ENCODE data around the gene B4GALNT2.
A peak's percentile ranks its signal among the peaks of the same experiment; 100 is the strongest.

The B4GALNT2 gene

DNA sequence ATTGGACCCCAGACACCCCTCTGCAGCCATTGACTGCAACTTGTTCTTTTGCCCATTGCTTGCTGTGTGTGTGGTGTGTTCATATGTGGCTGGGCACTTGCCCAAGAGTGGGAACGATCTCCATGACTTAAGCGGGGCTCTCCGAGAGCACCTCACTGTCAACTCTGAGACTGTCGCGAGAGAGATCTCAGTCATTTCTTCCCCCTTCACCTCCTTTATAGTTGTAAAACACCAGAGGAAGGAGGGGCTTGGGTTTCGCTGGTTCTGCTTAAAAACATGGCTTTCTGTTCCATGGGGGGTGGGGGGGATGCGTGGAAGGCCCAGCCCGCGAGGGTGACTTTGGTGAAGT is 90.6 kb downstream of the B4GALNT2 start:
- Mint-ChIP-seq H3K27me3 (peaks cover 17% of the 10 kb centered on the region), H3K27ac (no peak overlapping the region), H3K4me1 (ENCODE audit: low read depth) (peaks cover 43% of the 10 kb centered on the region), H3K4me3 (no peak overlapping the region), H3K9me3 (no peaks in the 10 kb centered on the region), H3K36me3 (ENCODE audit: low read depth) (peaks cover 36% of the 10 kb centered on the region)
- no peak for DNase-seq

DNA sequence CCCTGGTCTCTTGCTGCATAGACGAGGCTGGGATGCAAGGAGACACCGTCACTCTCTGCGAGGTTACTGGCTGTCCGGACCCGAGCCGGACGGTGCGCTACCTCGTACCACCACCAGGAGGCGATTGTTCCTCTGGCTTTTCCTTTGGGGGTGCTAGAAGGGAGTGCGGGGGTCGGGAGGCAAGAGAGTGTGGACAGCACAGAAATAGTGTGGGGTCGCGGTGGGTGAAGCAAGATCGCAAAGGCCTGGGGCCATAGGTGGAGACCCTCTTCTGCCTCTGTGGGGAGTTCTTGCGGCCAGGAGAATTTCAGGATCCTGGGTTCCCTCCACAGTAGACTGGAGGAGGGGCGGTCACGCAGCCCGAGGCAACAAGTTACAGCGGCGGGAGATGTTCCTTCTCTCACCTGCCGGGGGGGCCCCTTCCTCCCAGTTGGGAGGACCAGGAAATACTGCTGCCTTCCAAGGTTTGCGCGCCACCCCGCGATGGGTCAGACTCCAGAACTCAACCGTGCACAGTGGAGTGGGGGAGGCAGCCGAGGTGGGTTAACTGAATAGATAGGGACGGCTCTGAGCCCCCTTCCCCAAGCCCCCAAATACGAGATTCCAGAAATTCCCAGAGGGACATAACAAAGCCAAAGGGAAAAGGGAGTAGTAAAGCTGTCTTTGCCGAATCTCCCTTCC is 91.1 kb downstream of the B4GALNT2 start:
- peaks cover 17% of the 10 kb centered on the region for H3K27me3 Mint-ChIP-seq
- peak overlapping the region; percentile 4 for H3K27ac Mint-ChIP-seq
- peak overlapping the region; percentile 60 for H3K4me3 Mint-ChIP-seq
- peaks cover 32% of the 10 kb centered on the region for H3K36me3 Mint-ChIP-seq (ENCODE audit: low read depth)
- peak; percentile 86 for DNase-seq
- no peaks in the 10 kb centered on the region for H3K9me3 Mint-ChIP-seq
- H3K4me1 Mint-ChIP-seq (ENCODE audit: low read depth), result peaks cover 39% of the 10 kb centered on the region

DNA sequence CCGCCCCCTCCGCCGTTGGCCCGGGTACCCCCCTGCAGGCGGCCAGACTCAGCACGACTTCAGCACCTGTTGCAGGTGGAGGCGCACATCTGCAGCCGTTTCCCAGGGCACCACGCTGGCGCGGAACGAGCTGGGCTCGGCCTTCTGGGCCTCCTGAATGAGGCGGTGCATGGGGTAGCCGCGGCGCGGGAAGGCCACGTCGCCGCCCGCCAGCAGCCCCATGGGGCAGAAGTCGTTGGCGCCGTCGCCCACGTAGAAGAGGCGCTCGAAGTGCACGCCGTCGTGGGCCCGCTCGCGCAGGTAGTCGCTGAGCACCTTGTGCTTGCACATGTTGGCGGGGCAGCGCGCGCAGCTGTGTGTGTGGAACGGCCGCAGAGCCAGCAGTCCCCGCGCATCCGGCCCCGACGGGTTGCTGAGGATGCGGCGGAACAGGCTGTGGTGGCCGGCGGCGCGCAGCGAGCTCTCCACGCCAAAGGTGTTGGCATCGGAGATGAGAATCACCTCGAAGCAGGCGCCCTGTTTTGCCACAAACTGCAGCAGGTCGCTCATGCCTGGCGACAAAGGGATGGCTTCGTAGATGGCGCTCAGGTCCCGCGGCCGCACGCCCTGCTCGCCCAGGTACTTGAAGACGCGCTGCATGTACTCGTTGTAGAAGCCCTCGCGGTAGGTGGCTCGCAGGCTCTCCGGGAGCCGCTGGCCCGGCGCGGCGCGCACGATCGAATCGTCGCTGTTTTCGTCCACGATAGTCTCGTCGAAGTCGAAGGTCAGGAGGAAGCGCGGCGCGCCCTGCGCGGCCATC is 91.8 kb downstream of the B4GALNT2 start:
- Mint-ChIP-seq H3K4me1 (ENCODE audit: low read depth) (peaks cover 32% of the 10 kb centered on the region), H3K9me3 (no peaks in the 10 kb centered on the region), H3K27ac (peak overlapping the region; percentile 67), H3K27me3 (peaks cover 24% of the 10 kb centered on the region), H3K4me3 (peak overlapping the region; percentile 60), H3K36me3 (ENCODE audit: low read depth) (peaks cover 24% of the 10 kb centered on the region)
- DNase-seq, result peak; percentile 73

DNA sequence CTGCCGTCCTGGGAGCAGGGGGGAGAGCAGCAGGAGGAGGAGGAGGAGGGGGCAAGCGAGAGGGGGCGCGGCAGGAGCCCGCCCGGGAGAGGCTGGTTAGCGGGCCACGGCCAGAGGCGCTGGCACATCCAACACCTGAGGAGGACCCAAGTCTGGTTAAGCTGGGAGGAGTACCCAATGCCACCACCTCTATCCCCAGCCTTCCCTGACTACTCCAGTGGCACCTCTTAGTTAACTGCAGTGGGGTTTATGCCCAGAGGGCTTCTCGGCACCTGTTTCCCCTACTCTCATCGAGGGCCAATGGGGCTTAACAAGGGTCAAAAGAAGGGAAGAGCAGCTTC is 92.4 kb downstream of the B4GALNT2 start:
- H3K27me3 Mint-ChIP-seq, result peaks cover 29% of the 10 kb centered on the region
- peak overlapping the region; percentile 18 for H3K4me3 Mint-ChIP-seq
- peak; percentile 50 for DNase-seq
- H3K9me3 Mint-ChIP-seq, result no peaks in the 10 kb centered on the region
- H3K27ac Mint-ChIP-seq, result peak overlapping the region; percentile 67
- H3K4me1 Mint-ChIP-seq (ENCODE audit: low read depth), result peaks cover 30% of the 10 kb centered on the region
- peaks cover 21% of the 10 kb centered on the region for H3K36me3 Mint-ChIP-seq (ENCODE audit: low read depth)

DNA sequence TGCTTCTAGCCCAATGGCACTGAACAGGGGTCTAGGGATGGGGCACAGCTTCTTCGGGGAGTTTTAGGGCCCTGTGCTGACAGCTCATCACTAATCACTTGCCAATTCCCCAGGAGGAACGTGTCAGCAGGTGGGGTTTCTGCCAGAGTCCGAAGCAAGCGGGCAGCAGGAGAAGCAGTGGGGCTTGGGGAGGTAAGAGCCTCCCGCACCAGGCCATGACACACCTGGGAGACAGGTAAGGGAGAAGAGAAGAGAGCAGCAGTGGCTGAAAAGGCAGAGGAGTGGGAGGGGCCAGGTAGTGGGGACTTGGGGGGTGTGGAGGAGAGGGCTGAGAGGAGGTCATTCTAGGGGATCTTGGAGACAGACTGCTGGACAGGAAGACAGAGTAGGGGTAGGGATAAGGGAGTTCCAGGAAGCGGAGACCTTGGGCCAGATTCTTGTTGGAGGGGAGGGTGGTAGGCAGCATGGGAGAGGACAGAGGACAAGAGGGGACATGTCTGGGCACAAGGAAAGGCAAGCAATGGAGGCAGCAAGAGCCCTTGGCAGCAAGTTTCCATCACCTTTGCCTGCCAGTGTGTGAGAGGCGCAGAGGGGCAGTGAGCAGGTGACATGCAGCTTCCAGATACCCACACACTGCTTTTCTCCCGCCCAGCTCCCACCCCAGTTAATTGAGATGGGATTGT is 93.1 kb downstream of the B4GALNT2 start:
- Mint-ChIP-seq H3K4me3 (no peak overlapping the region), H3K9me3 (no peaks in the 10 kb centered on the region), H3K36me3 (ENCODE audit: low read depth) (peaks cover 16% of the 10 kb centered on the region), H3K27me3 (peaks cover 29% of the 10 kb centered on the region), H3K27ac (peak overlapping the region; percentile 53), H3K4me1 (ENCODE audit: low read depth) (peaks cover 27% of the 10 kb centered on the region)
- DNase-seq, result no peak

All from activated T-cell treated with anti-CD3 and anti-CD28 coated beads, Interleukin-2, amount 50 U/mL, for 24 hours (primary cell).